CD14-positive monocyte (primary cell): ENCODE results near the gene RPRD1A. TPM values are rescaled to one million over a fixed set of nuclear protein-coding genes. Genes with fewer than 3 reads are reported as not detected.

Source experiments
- DNase-seq, 3 donors: peaks; one replicate each; pipeline ENCODE4 v3.0.0-alpha.2; 2011 to 2022
- H2AFZ ChIP-seq: 2 replicates; pipeline ENCODE4 v1.6.0; 2012; ENCODE audit warnings: mild to moderate bottlenecking, low read depth, low read length, inconsistent platforms; ENCODE audit not compliant: insufficient read depth, poor library complexity, severe bottlenecking
- H3K27ac ChIP-seq, 2 donors: 1 replicate in 1 of 2; 2 replicates in 1 of 2; pipeline ENCODE4 v1.5.1; 2012 to 2013; ENCODE audit warnings: low read length in 2 of 2, control low read depth in 1 of 2, inconsistent platforms in 1 of 2, low read depth in 1 of 2, mild to moderate bottlenecking in 1 of 2
- H3K27me3 ChIP-seq, 2 donors: one replicate each; pipeline versions ENCODE4 v1.6.0 to v1.6.1; 2011 to 2013; ENCODE audit warnings: low read length in 2 of 2; ENCODE audit not compliant: control insufficient read depth in 2 of 2, insufficient read depth in 2 of 2
- H3K36me3 ChIP-seq, 2 donors: replicated peaks in 1 of 2; 1 replicate in 1 of 2; 2 replicates in 1 of 2; pipeline versions ENCODE4 v1.5.1 to v1.6.1; 2012 to 2013; ENCODE audit warnings: low read length in 2 of 2, control low read depth in 1 of 2, inconsistent platforms in 1 of 2, mild to moderate bottlenecking in 1 of 2; ENCODE audit not compliant: insufficient read depth in 2 of 2, control insufficient read depth in 1 of 2
- H3K4me1 ChIP-seq, 2 donors: 1 replicate in 1 of 2; 2 replicates in 1 of 2; pipeline versions ENCODE4 v1.5.1 to v1.6.1; 2012 to 2013; ENCODE audit warnings: low read length in 2 of 2, control low read depth in 1 of 2, inconsistent platforms in 1 of 2, mild to moderate bottlenecking in 1 of 2, moderate library complexity in 1 of 2; ENCODE audit not compliant: insufficient read depth in 2 of 2, control insufficient read depth in 1 of 2
- H3K4me2 ChIP-seq: replicated peaks from 2 replicates; pipeline ENCODE3; 2012; ENCODE audit warnings: low read length, moderate library complexity, mild to moderate bottlenecking; ENCODE audit not compliant: poor library complexity, severe bottlenecking; ENCODE audit errors: extremely low read depth
- H3K4me3 ChIP-seq, 3 experiments: fragments of 200-600 bp in 1 of 3; sonication (generic) in 1 of 3; replicated peaks in 1 of 3; 1 replicate in 2 of 3; 2 replicates in 1 of 3; pipeline ENCODE4 v1.5.1; 2011 to 2013; ENCODE audit warnings: low read length in 3 of 3, mild to moderate bottlenecking in 3 of 3, control low read depth in 2 of 3, low read depth in 2 of 3, inconsistent platforms in 1 of 3, moderate library complexity in 1 of 3
- H3K79me2 ChIP-seq: 2 replicates; pipeline ENCODE4 v1.6.0; 2012; ENCODE audit warnings: mild to moderate bottlenecking, control low read depth, inconsistent platforms, low read length, moderate library complexity; ENCODE audit not compliant: insufficient read depth
- H3K9ac ChIP-seq: 2 replicates; pipeline ENCODE4 v1.6.0; 2017; ENCODE audit warnings: low read length, mild to moderate bottlenecking; ENCODE audit not compliant: insufficient read depth, poor library complexity, severe bottlenecking
- H3K9me3 ChIP-seq, 2 donors: replicated peaks in 1 of 2; 1 replicate in 1 of 2; 2 replicates in 1 of 2; pipeline versions ENCODE4 v1.5.1 to v1.6.1; 2012 to 2013; ENCODE audit warnings: low read length in 2 of 2, control low read depth in 1 of 2; ENCODE audit not compliant: control insufficient read depth in 1 of 2, insufficient read depth in 1 of 2
- H4K20me1 ChIP-seq: 2 replicates; pipeline ENCODE4 v1.6.0; 2012; ENCODE audit warnings: mild to moderate bottlenecking, low read length, control low read depth, moderate library complexity; ENCODE audit not compliant: insufficient read depth
- H3K27ac Mint-ChIP-seq, 7 donors: one replicate each; pipeline ENCODE4 v1.8.0; 2020; ENCODE audit warnings: mild to moderate bottlenecking in 7 of 7, mixed read lengths in 7 of 7, moderate library complexity in 6 of 7, inconsistent platforms in 2 of 7
- H3K27me3 Mint-ChIP-seq, 3 donors: one replicate each; pipeline ENCODE4 v1.8.0; 2021 to 2022; ENCODE audit warnings: low read depth in 3 of 3, mild to moderate bottlenecking in 3 of 3, mixed read lengths in 3 of 3, moderate library complexity in 3 of 3, inconsistent platforms in 1 of 3
- H3K36me3 Mint-ChIP-seq, 2 donors: one replicate each; pipeline ENCODE4 v1.8.0; 2020; ENCODE audit warnings: mixed read lengths in 2 of 2, inconsistent platforms in 1 of 2, mild to moderate bottlenecking in 1 of 2
- H3K4me1 Mint-ChIP-seq: one replicate; pipeline ENCODE4 v1.8.0; 2020; ENCODE audit warnings: mild to moderate bottlenecking, mixed read lengths
- H3K4me3 Mint-ChIP-seq, 2 donors: one replicate each; pipeline ENCODE4 v1.8.0; 2020; ENCODE audit warnings: mild to moderate bottlenecking in 2 of 2, mixed read lengths in 2 of 2, moderate library complexity in 1 of 2
- H3K9me3 Mint-ChIP-seq, 7 donors: one replicate each; pipeline ENCODE4 v1.8.0; 2020 to 2022; ENCODE audit warnings: mixed read lengths in 7 of 7, mild to moderate bottlenecking in 6 of 7, moderate library complexity in 6 of 7, inconsistent platforms in 2 of 7
- CTCF ChIP-seq: fragments of 200-600 bp; IDR thresholded peaks from one replicate; pipeline ENCODE4 v1.8.0; 2022; ENCODE audit warnings: antibody characterized with exemption, mild to moderate bottlenecking
- WGBS: methylation state at CpG from one replicate; pipeline ENCODE4 v1.1.5; 2013; ENCODE audit warnings: missing lambda C conversion rate; ENCODE audit not compliant: insufficient coverage; 5-methylcytosine and 5-hydroxymethylcytosine counted together
- intact Hi-C, 2 donors: fragments of 100-400 bp; cut with micrococcal nuclease; formaldehyde crosslinking; loops; one replicate each; pipeline versions ENCODE4 v1.15.0 to v1.15.1; 2023
- polyA plus RNA-seq, 3 donors: library from polyadenylated mRNA; depleted of rRNA in 1 of 3; unstranded in 2 of 3; stranded (reverse) in 1 of 3; fragments of 300-500 nt in 2 of 3; fragments of >200 nt in 1 of 3; fragmentation: Illumina TruSeq in 2 of 3; gene quantifications; 1 replicate in 2 of 3; 2 replicates in 1 of 3; pipeline ENCODE4 v1.2.3, GENCODE V29; 2012 to 2021

Gene RPRD1A
- polyA plus RNA-seq, 3 donors = 10.0 to 30.3 (median 10.9) TPM

- no peaks in the 10 kb centered on the region for H3K27me3 Mint-ChIP-seq
- H3K9ac ChIP-seq = no peak overlapping the region
- H3K27me3 ChIP-seq = no peaks in the 10 kb centered on the region
- no peaks in the 10 kb centered on the region for H4K20me1 ChIP-seq
- H3K9me3 Mint-ChIP-seq = no peaks in the 10 kb centered on the region
- H3K4me1 Mint-ChIP-seq = peaks cover 13% of the 10 kb centered on the region
- no peaks in the 10 kb centered on the region for H3K79me2 ChIP-seq
- H3K27ac ChIP-seq = no peak overlapping the region
- peaks cover 41 to 43% of the 10 kb centered on the region in 2 donors for H3K36me3 Mint-ChIP-seq
- intact Hi-C loops = no loop called here
- no peak overlapping the region for H3K4me2 ChIP-seq
- H3K36me3 ChIP-seq = peaks cover 32 to 57% of the 10 kb centered on the region in 2 donors
- no peak for DNase-seq
- no peak for TF ChIP-seq CTCF
- no peak overlapping the region for H2AFZ ChIP-seq
- H3K4me1 ChIP-seq = peaks cover 10 to 12% of the 10 kb centered on the region in 2 donors
- no peaks in the 10 kb centered on the region for H3K9me3 ChIP-seq
- H3K4me3 ChIP-seq = no peak overlapping the region
- no peak overlapping the region for H3K4me3 Mint-ChIP-seq
- no peak overlapping the region for H3K27ac Mint-ChIP-seq
Observed at GRCh38 chr18:35983147-35983546, 84.2 kb downstream of the RPRD1A start.

- H3K9me3 ChIP-seq = no peaks in the 10 kb centered on the region
- Mint-ChIP-seq H3K36me3 (peaks cover 44 to 48% of the 10 kb centered on the region in 2 donors), H3K4me3 (no peak overlapping the region), H3K9me3 (no peaks in the 10 kb centered on the region), H3K27ac (no peak overlapping the region), H3K4me1 (peaks cover 13% of the 10 kb centered on the region), H3K27me3 (no peaks in the 10 kb centered on the region)
- no peak overlapping the region for H3K4me2 ChIP-seq
- H3K4me3 ChIP-seq = no peak overlapping the region
- H3K36me3 ChIP-seq = peaks cover 38 to 57% of the 10 kb centered on the region in 2 donors
- H3K9ac ChIP-seq = no peak overlapping the region
- no peaks in the 10 kb centered on the region for H3K79me2 ChIP-seq
- DNase-seq = no peak
- no peak overlapping the region for H3K27ac ChIP-seq
- no peaks in the 10 kb centered on the region for H3K27me3 ChIP-seq
- no peak for TF ChIP-seq CTCF
- no peaks in the 10 kb centered on the region for H4K20me1 ChIP-seq
- H2AFZ ChIP-seq = no peak overlapping the region
- peaks cover 10 to 12% of the 10 kb centered on the region in 2 donors for H3K4me1 ChIP-seq
- WGBS = no CpG with 5 or more reads among the region's 2 CpGs
- intact Hi-C loops = no loop called here
Observed at GRCh38 chr18:35982409-35983114, 84.8 kb downstream of the RPRD1A start.
